ENCODE data around the gene ADAM33.
A peak's percentile ranks its signal among the peaks of the same experiment; 100 is the strongest.

ADAM33 gene
- 0 to 0.04 reads per million in 2 donors for total RNA-seq

GRCh38 chr20:3681931-3682781, at the start of gene ADAM33:
TSS of gene ADAM33 (minus strand) at chr20:3682010. CDS start at chr20:3682004, 6 bp downstream.
- DNase-seq: no peak

- DNase-seq: no peak
Measured at GRCh38 chr20:3730803-3731672, 49.2 kb upstream of the ADAM33 start.

- DNase-seq: no peak
Measured at GRCh38 chr20:3729811-3730540, 48.2 kb upstream of the ADAM33 start.

GRCh38 chr20:3729378-3729777, 47.6 kb upstream of the ADAM33 start:
- DNase-seq: no peak

GRCh38 chr20:3728876-3729275, 47.1 kb upstream of the ADAM33 start:
- no peak for DNase-seq

- DNase-seq: no peak
Measured at GRCh38 chr20:3728354-3728753, 46.5 kb upstream of the ADAM33 start.

GRCh38 chr20:3727401-3728021, 45.7 kb upstream of the ADAM33 start:
- DNase-seq: no peak

- DNase-seq: no peak
Measured at GRCh38 chr20:3724356-3724755, 42.5 kb upstream of the ADAM33 start.

- DNase-seq: no peak
Measured at GRCh38 chr20:3723284-3723683, 41.5 kb upstream of the ADAM33 start.

- DNase-seq: no peak
Measured at GRCh38 chr20:3721912-3722311, 40.1 kb upstream of the ADAM33 start.

- DNase-seq: no peak
Measured at GRCh38 chr20:3720626-3721025, 38.8 kb upstream of the ADAM33 start.

- no peak for DNase-seq
Measured at GRCh38 chr20:3720068-3720467, 38.3 kb upstream of the ADAM33 start.

GRCh38 chr20:3719046-3719445, 37.2 kb upstream of the ADAM33 start:
- DNase-seq: no peak

- DNase-seq: no peak
Measured at GRCh38 chr20:3716195-3716834, 34.5 kb upstream of the ADAM33 start.

- DNase-seq: no peak
Measured at GRCh38 chr20:3714092-3714491, 32.3 kb upstream of the ADAM33 start.

- no peak for DNase-seq
Measured at GRCh38 chr20:3712279-3712873, 30.6 kb upstream of the ADAM33 start, which contains the start of gene SIGLEC1. TSS of gene SIGLEC1 (minus strand) at chr20:3712600. CDS start at chr20:3707128, 5,472 bp downstream.

- no peak for DNase-seq
Measured at GRCh38 chr20:3711484-3711941, 29.7 kb upstream of the ADAM33 start.

- peak; percentile 52 for DNase-seq
Measured at GRCh38 chr20:3710703-3711483, 29.1 kb upstream of the ADAM33 start.

- DNase-seq: no peak
Measured at GRCh38 chr20:3710011-3710466, 28.2 kb upstream of the ADAM33 start.

GRCh38 chr20:3707508-3707899, 25.7 kb upstream of the ADAM33 start:
- DNase-seq: no peak
